Osteoblast (primary cell): ENCODE measurements around the gene LIF. TPM values are rescaled to one million over a fixed set of nuclear protein-coding genes. Genes with fewer than 3 reads are reported as not detected.

Experiments
- DNase-seq: peaks from one replicate; pipeline ENCODE4 v3.0.0; 2011; ENCODE audit warnings: low spot score, mixed read lengths; ENCODE audit not compliant: insufficient read length; ENCODE audit errors: missing footprints
- H2AFZ ChIP-seq: 2 replicates; pipeline ENCODE4 v1.6.0; 2011; ENCODE audit warnings: mild to moderate bottlenecking, low read length
- H3K27ac ChIP-seq: 2 replicates; pipeline ENCODE4 v1.5.1; 2011; ENCODE audit warnings: mild to moderate bottlenecking, low read depth, low read length, moderate library complexity
- H3K27me3 ChIP-seq: 2 replicates; pipeline ENCODE4 v1.6.0; 2012; ENCODE audit warnings: mild to moderate bottlenecking, control low read depth, inconsistent platforms, low read length, moderate library complexity; ENCODE audit not compliant: insufficient read depth
- H3K36me3 ChIP-seq: 2 replicates; pipeline ENCODE4 v1.5.1; 2011; ENCODE audit warnings: mild to moderate bottlenecking, low read length, control low read depth, moderate library complexity; ENCODE audit not compliant: insufficient read depth
- H3K4me1 ChIP-seq: 2 replicates; pipeline ENCODE4 v1.5.1; 2011; ENCODE audit warnings: mild to moderate bottlenecking, low read length, control low read depth, moderate library complexity; ENCODE audit not compliant: insufficient read depth
- H3K4me2 ChIP-seq: 2 replicates; pipeline ENCODE4 v1.6.0; 2011; ENCODE audit warnings: mild to moderate bottlenecking, low read length; ENCODE audit not compliant: insufficient read depth
- H3K4me3 ChIP-seq: fragments of 200-600 bp; sonication (generic); 3 replicates; pipeline ENCODE4 v1.5.1; 2012; ENCODE audit warnings: mild to moderate bottlenecking, low read length, inconsistent platforms; ENCODE audit not compliant: insufficient read depth
- H3K79me2 ChIP-seq: 2 replicates; pipeline ENCODE4 v1.6.0; 2012; ENCODE audit warnings: mild to moderate bottlenecking, low read length, control low read depth, inconsistent platforms; ENCODE audit not compliant: insufficient read depth
- H3K9me3 ChIP-seq: 2 replicates; pipeline ENCODE4 v1.5.1; 2011; ENCODE audit warnings: low read depth, low read length, control low read depth
- H4K20me1 ChIP-seq: 2 replicates; pipeline ENCODE4 v1.6.0; 2012; ENCODE audit warnings: mild to moderate bottlenecking, low read length, control low read depth; ENCODE audit not compliant: insufficient read depth
- total RNA-seq: library from RNA; depleted of rRNA; stranded (reverse); fragments of >200 nt; gene quantifications from 2 replicates; pipeline ENCODE4 v1.2.3, GENCODE V29; 2012
- TF ChIP-seq, protein P1 (sequence below): IDR thresholded peaks from 2 replicates; pipeline ENCODE4 v1.5.1; 2011; ENCODE audit warnings: mild to moderate bottlenecking, low read depth, low read length, moderate library complexity; ENCODE audit errors: extremely low read depth

Gene LIF
- total RNA-seq, 1 donor, result 3.3 TPM

DNA sequence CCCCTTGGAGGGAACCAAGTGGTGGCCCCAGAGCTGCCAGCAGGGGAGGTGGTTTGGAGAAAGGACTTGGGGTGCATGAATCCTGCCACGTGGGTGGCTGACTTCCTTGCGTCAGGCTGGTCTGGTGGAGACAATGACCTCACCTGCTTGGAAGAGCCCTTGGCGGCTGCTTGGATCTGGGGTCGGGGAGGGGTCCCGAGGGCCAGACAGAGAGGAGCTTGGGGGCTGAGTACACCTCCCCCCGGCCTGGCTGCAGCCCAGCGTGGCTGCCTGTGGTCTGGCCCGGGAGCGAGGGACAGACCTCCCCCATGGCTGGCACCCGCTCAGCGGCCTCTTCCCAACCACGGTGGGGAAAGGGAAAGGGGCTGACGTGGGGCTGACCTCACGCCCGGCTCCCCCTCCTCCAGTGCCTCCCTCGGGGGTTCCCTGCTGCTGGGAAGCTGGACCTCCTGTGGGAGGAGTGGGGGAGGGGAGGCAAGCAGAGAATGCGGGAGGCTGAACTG, 13.8 kb downstream of the LIF start:
- H3K79me2 ChIP-seq, result no peaks in the 10 kb centered on the region
- no peak for DNase-seq

DNA sequence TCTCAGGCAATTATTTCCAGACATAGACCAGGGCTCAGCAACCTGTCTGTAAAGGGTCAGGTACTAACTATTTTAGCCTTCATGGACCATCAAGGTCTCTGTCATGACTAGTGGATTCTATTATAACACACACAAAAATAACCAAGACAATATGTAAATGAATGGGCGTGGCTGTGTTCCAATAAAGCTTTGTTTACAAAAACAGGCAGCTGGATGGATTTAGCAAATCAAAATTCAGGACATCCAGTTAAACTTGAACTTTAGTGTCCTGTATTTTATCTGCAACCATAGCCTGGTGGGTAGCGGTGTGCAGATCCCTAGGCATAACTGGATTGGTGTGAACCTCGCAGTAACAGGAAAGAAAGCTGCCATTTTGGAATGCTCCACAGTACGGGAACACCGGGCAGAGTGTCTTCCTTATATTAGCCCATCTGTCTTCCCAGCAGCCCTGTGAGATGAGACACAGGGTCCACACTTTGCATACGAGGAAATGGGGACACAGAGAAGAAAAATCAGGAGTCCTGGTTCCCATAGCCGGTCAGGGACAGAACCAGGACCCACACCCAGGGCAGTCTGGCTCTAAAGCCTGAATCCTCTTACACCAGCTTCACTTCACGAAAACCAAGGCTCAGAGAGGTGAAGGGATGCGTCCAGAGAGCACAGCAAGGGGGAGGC, 15.6 kb downstream of the LIF start:
- H3K36me3 ChIP-seq, result no peaks in the 10 kb centered on the region
- H3K79me2 ChIP-seq, result no peaks in the 10 kb centered on the region
- H3K27me3 ChIP-seq, result no peaks in the 10 kb centered on the region
- H4K20me1 ChIP-seq, result no peaks in the 10 kb centered on the region
- no peak overlapping the region for H2AFZ ChIP-seq
- H3K27ac ChIP-seq, result no peak overlapping the region
- H3K4me1 ChIP-seq, result peaks cover 21% of the 10 kb centered on the region
- no peaks in the 10 kb centered on the region for H3K9me3 ChIP-seq
- H3K4me3 ChIP-seq, result no peak overlapping the region
- no peak overlapping the region for H3K4me2 ChIP-seq
- TF ChIP-seq, protein P1, sequence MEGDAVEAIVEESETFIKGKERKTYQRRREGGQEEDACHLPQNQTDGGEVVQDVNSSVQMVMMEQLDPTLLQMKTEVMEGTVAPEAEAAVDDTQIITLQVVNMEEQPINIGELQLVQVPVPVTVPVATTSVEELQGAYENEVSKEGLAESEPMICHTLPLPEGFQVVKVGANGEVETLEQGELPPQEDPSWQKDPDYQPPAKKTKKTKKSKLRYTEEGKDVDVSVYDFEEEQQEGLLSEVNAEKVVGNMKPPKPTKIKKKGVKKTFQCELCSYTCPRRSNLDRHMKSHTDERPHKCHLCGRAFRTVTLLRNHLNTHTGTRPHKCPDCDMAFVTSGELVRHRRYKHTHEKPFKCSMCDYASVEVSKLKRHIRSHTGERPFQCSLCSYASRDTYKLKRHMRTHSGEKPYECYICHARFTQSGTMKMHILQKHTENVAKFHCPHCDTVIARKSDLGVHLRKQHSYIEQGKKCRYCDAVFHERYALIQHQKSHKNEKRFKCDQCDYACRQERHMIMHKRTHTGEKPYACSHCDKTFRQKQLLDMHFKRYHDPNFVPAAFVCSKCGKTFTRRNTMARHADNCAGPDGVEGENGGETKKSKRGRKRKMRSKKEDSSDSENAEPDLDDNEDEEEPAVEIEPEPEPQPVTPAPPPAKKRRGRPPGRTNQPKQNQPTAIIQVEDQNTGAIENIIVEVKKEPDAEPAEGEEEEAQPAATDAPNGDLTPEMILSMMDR, result no peak
- DNase-seq, result no peak

More for the DNA sequence above, 13.8 kb downstream of the LIF start:
- no peaks in the 10 kb centered on the region for H3K36me3 ChIP-seq
- H3K4me1 ChIP-seq, result peaks cover 29% of the 10 kb centered on the region
- no peaks in the 10 kb centered on the region for H3K9me3 ChIP-seq
- no peak overlapping the region for H3K4me3 ChIP-seq
- TF ChIP-seq, protein P1, result no peak
- peak overlapping the region; percentile 28 for H3K27ac ChIP-seq
- peak overlapping the region; percentile 4 for H3K4me2 ChIP-seq
- no peaks in the 10 kb centered on the region for H4K20me1 ChIP-seq
- H3K27me3 ChIP-seq, result no peaks in the 10 kb centered on the region
- H2AFZ ChIP-seq, result no peak overlapping the region

DNA sequence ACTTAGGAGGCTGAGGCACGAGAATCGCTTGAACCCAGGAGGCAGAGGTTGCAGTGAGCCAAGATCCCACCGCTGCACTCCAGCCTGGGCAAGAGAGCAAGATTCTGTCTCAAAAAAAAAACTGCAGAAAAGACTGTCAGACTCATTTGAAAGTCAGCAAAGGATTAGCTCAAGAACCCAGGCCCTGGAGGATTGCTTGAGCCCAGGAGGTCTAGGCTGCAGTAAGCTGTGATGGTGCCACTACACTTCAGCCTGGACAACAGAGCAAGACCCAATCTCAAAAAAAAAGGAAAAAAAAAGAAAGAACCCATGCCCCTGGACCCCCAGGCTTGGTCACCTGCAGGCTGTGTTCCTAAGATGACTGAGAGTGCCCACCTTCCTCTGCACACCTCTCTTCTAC, 16.2 kb downstream of the LIF start:
- peaks cover 16% of the 10 kb centered on the region for H3K4me1 ChIP-seq
- H3K9me3 ChIP-seq, result no peaks in the 10 kb centered on the region
- H3K4me2 ChIP-seq, result no peak overlapping the region
- no peaks in the 10 kb centered on the region for H3K36me3 ChIP-seq
- DNase-seq, result no peak
- H3K27ac ChIP-seq, result no peak overlapping the region
- TF ChIP-seq, protein P1, result no peak
- no peaks in the 10 kb centered on the region for H4K20me1 ChIP-seq
- no peak overlapping the region for H2AFZ ChIP-seq
- H3K27me3 ChIP-seq, result no peaks in the 10 kb centered on the region
- no peak overlapping the region for H3K4me3 ChIP-seq
- no peaks in the 10 kb centered on the region for H3K79me2 ChIP-seq

DNA sequence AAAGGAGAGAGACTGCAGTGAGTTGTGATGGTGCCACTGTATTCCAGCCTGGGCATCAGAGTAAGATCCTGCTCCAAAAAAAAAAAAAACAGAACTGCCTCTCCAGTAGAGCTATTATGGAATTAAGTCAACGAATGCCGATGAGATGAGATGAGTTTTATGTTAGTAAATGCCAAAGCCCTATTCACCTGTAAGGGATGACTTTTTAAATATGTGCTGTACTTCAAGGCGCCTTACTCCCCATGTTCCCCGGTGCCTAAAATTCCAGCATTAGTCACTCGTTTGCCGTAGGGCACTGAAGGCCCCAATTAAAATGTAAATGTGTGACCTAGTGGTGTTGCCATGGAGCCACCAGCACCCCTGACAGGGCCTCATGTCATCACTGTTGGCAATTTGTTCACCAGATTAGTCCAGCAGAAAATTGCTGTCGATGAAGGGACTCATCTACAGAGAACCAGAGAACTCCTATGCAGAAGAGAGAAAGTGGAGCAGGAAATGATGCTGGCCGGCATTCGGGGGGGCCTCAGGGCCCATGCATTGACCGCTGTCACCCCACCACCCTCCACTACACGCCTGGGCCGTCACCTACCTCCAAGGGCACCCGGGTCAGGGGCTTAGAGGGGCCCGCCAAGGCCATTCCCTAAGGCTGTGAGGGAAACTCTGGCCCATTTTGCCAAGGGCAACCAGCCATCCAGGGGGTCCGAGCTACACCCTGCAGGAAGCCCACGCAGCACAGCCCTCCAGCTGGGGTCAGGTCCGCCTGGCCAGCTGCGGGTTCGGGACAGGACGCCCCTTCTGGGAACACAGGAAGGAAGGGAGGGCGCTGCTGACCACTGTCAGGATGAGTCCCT, 17.8 kb downstream of the LIF start:
- H4K20me1 ChIP-seq, result no peaks in the 10 kb centered on the region
- peaks cover 22% of the 10 kb centered on the region for H3K4me1 ChIP-seq
- H3K79me2 ChIP-seq, result no peaks in the 10 kb centered on the region
- H2AFZ ChIP-seq, result no peak overlapping the region
- no peak for DNase-seq
- TF ChIP-seq, protein P1, result no peak
- H3K4me2 ChIP-seq, result no peak overlapping the region
- no peaks in the 10 kb centered on the region for H3K9me3 ChIP-seq
- no peak overlapping the region for H3K27ac ChIP-seq
- H3K36me3 ChIP-seq, result no peaks in the 10 kb centered on the region
- H3K4me3 ChIP-seq, result no peak overlapping the region
- H3K27me3 ChIP-seq, result no peaks in the 10 kb centered on the region
